ENCODE results near the gene RFFL.
"Not testable (repeated sequence)": the region's sequence is repeated elsewhere in the genome, so short reads cannot be mapped to it uniquely, and the experiment has no call there.

The RFFL gene

GRCh38 chr17:35011671-35012216 is 51.8 kb downstream of the RFFL start:
- DNase-seq (ENCODE audit: insufficient read length, low spot score) (no peak), FAIRE-seq (no peak)

- FAIRE-seq (no peak), DNase-seq (ENCODE audit: insufficient read length, low spot score) (no peak)
Observed at GRCh38 chr17:35010093-35010492, 53.4 kb downstream of the RFFL start.

- FAIRE-seq, result no peak
Observed at GRCh38 chr17:35006961-35007360, 56.5 kb downstream of the RFFL start.

GRCh38 chr17:35006345-35006744 is 57.2 kb downstream of the RFFL start:
- no peak for DNase-seq (ENCODE audit: insufficient read length, low spot score)
- no peak for FAIRE-seq

More at GRCh38 chr17:35006961-35007360, 56.5 kb downstream of the RFFL start:
- DNase-seq (ENCODE audit: insufficient read length, low spot score), result no peak

GRCh38 chr17:35003778-35004177 is 59.7 kb downstream of the RFFL start:
- no peak for FAIRE-seq
- DNase-seq (ENCODE audit: insufficient read length, low spot score), result no peak

GRCh38 chr17:35002876-35003551 is 60.5 kb downstream of the RFFL start:
- no peak for FAIRE-seq
- no peak for DNase-seq (ENCODE audit: insufficient read length, low spot score)

- FAIRE-seq (no peak), DNase-seq (ENCODE audit: insufficient read length, low spot score) (no peak)
Observed at GRCh38 chr17:35001549-35001948, 62.0 kb downstream of the RFFL start.

GRCh38 chr17:35000965-35001364 is 62.5 kb downstream of the RFFL start:
- not testable (repeated sequence) for FAIRE-seq; DNase-seq (ENCODE audit: insufficient read length, low spot score)

GRCh38 chr17:34999456-34999855 is 64.1 kb downstream of the RFFL start:
- FAIRE-seq (no peak), DNase-seq (ENCODE audit: insufficient read length, low spot score) (no peak)

- DNase-seq (ENCODE audit: insufficient read length, low spot score), result peak; percentile 82
- FAIRE-seq, result peak; percentile 94
Observed at GRCh38 chr17:34998205-34998604, 65.3 kb downstream of the RFFL start.

GRCh38 chr17:34997355-34997862 is 66.1 kb downstream of the RFFL start:
- FAIRE-seq (no peak), DNase-seq (ENCODE audit: insufficient read length, low spot score) (no peak)

GRCh38 chr17:34996422-34997285 is 66.9 kb downstream of the RFFL start:
- FAIRE-seq (no peak), DNase-seq (ENCODE audit: insufficient read length, low spot score) (no peak)

GRCh38 chr17:34993031-34993430 is 70.5 kb downstream of the RFFL start:
- FAIRE-seq, result no peak
- no peak for DNase-seq (ENCODE audit: insufficient read length, low spot score)

GRCh38 chr17:34991606-34992005 is 71.9 kb downstream of the RFFL start:
- FAIRE-seq (no peak), DNase-seq (ENCODE audit: insufficient read length, low spot score) (no peak)

GRCh38 chr17:34990921-34991365 is 72.6 kb downstream of the RFFL start:
- DNase-seq (ENCODE audit: insufficient read length, low spot score), result no peak
- no peak for FAIRE-seq

- no peak for FAIRE-seq
- DNase-seq (ENCODE audit: insufficient read length, low spot score), result no peak
Observed at GRCh38 chr17:34989473-34989872, 74.0 kb downstream of the RFFL start.

GRCh38 chr17:34988644-34989043 is 74.9 kb downstream of the RFFL start:
- no peak for DNase-seq (ENCODE audit: insufficient read length, low spot score)
- FAIRE-seq, result no peak

- DNase-seq (ENCODE audit: insufficient read length, low spot score) (no peak), FAIRE-seq (no peak)
Observed at GRCh38 chr17:34987232-34987631, 76.3 kb downstream of the RFFL start.

- DNase-seq (ENCODE audit: insufficient read length, low spot score) (no peak), FAIRE-seq (peak; percentile 53)
Observed at GRCh38 chr17:34981538-34982241, 81.8 kb downstream of the RFFL start.

GRCh38 chr17:34980681-34981537 is 82.6 kb downstream of the RFFL start:
- DNase-seq (ENCODE audit: insufficient read length, low spot score) (peak; percentile 78), FAIRE-seq (peak; percentile 97)

All from GM19239 (cell line).